Measurements from ENCODE around the gene TRIM71.

DNA sequence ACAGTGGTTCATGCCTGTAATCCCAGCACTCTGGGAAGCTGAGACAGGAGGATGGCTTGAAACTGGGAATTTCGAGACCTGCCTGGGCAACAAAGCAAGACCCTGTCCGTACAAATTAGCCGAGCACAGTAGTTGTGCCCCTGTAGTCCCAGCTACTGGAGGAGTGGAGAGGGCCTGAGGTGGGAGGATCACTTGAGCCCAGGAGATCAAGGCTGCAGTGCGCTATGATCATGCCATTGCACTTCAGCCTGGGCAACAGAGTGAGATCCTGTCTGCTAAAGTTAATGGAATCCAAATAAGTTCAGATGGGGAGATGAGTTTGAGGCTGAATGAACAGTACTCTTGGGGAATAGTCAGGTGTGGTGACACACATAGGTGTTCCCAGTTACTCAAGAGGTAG lies 14.4 kb downstream of the TRIM71 start:
- no peak for TF ChIP-seq POLR2AphosphoS5 (IDR thresholded peaks at IDR 0.05; ENCODE audit: low read depth, low read length)
- TF ChIP-seq, protein P1, sequence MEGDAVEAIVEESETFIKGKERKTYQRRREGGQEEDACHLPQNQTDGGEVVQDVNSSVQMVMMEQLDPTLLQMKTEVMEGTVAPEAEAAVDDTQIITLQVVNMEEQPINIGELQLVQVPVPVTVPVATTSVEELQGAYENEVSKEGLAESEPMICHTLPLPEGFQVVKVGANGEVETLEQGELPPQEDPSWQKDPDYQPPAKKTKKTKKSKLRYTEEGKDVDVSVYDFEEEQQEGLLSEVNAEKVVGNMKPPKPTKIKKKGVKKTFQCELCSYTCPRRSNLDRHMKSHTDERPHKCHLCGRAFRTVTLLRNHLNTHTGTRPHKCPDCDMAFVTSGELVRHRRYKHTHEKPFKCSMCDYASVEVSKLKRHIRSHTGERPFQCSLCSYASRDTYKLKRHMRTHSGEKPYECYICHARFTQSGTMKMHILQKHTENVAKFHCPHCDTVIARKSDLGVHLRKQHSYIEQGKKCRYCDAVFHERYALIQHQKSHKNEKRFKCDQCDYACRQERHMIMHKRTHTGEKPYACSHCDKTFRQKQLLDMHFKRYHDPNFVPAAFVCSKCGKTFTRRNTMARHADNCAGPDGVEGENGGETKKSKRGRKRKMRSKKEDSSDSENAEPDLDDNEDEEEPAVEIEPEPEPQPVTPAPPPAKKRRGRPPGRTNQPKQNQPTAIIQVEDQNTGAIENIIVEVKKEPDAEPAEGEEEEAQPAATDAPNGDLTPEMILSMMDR (IDR thresholded peaks at IDR 0.05), result no peak

Data from Panc1 (cell line).